Esophagus squamous epithelium (tissue), 5 donors: ENCODE results near the gene SERPINH1. TPM values are rescaled to one million over a fixed set of nuclear protein-coding genes. Genes with fewer than 3 reads are reported as not detected.

Source experiments
- DNase-seq: peaks from one replicate; lab custom pipeline; 2025; lab: John Stamatoyannopoulos, UW
- H3K27ac ChIP-seq, 4 donors: fragments of 200-600 bp; sonication (generic); one replicate each; pipeline ENCODE4 v1.5.1; 2016 to 2019; ENCODE audit warnings: mild to moderate bottlenecking in 1 of 4
- H3K27me3 ChIP-seq, 4 donors: fragments of 200-600 bp; sonication (generic); 1 replicate in 3 of 4; 2 replicates in 1 of 4; pipeline versions ENCODE4 v1.5.1 to v1.6.0; 2017 to 2021; ENCODE audit warnings: antibody characterized with exemption in 1 of 4
- H3K36me3 ChIP-seq, 3 donors: fragments of 200-600 bp; sonication (generic); one replicate each; pipeline ENCODE4 v1.5.1; 2016 to 2019
- H3K4me1 ChIP-seq, 3 donors: fragments of 200-600 bp; sonication (generic); one replicate each; pipeline ENCODE4 v1.5.1; 2017 to 2019
- H3K4me3 ChIP-seq, 4 donors: fragments of 200-600 bp; sonication (generic); 1 replicate in 3 of 4; 2 replicates in 1 of 4; pipeline ENCODE4 v1.5.1; 2016 to 2019; ENCODE audit warnings: mild to moderate bottlenecking in 2 of 4, moderate library complexity in 1 of 4
- H3K9me3 ChIP-seq, 3 donors: fragments of 200-600 bp; sonication (generic); one replicate each; pipeline ENCODE4 v1.5.1; 2016 to 2019
- POLR2A ChIP-seq, 4 donors: fragments of 450-650 bp; IDR thresholded peaks; one replicate each; pipeline ENCODE4 v1.6.1; 2017; ENCODE audit warnings: antibody characterized with exemption in 4 of 4, mild to moderate bottlenecking in 4 of 4, moderate library complexity in 3 of 4
- WGBS, 2 donors: methylation state at CpG; one replicate each; pipeline ENCODE4 v1.1.5; 2018; 5-methylcytosine and 5-hydroxymethylcytosine counted together
- intact Hi-C: fragments of 100-400 bp; cut with DNase I; formaldehyde crosslinking; loops from one replicate; pipeline ENCODE4 v1.15.0; 2022
- total RNA-seq, 4 donors: library from RNA; depleted of rRNA; stranded (reverse); fragments of >200 nt; gene quantifications; one replicate each; pipeline ENCODE4 v1.1.0, GENCODE V29; 2016
- TF ChIP-seq, protein P1 (sequence below), 6 experiments: fragments of 450-650 bp in 4 of 6; fragments of 200-600 bp in 2 of 6; sonication (generic) in 2 of 6; IDR thresholded peaks; one replicate each; pipeline ENCODE4 v1.5.1; 2016 to 2019; ENCODE audit warnings: antibody characterized with exemption in 6 of 6, mild to moderate bottlenecking in 4 of 6, moderate library complexity in 4 of 6
- donor health status: DM: yes; HTN: yes; CAD: no.

Gene SERPINH1
- total RNA-seq, 4 donors from 2014 or later = 41.4 to 70.1 (median 46.5) TPM

DNA sequence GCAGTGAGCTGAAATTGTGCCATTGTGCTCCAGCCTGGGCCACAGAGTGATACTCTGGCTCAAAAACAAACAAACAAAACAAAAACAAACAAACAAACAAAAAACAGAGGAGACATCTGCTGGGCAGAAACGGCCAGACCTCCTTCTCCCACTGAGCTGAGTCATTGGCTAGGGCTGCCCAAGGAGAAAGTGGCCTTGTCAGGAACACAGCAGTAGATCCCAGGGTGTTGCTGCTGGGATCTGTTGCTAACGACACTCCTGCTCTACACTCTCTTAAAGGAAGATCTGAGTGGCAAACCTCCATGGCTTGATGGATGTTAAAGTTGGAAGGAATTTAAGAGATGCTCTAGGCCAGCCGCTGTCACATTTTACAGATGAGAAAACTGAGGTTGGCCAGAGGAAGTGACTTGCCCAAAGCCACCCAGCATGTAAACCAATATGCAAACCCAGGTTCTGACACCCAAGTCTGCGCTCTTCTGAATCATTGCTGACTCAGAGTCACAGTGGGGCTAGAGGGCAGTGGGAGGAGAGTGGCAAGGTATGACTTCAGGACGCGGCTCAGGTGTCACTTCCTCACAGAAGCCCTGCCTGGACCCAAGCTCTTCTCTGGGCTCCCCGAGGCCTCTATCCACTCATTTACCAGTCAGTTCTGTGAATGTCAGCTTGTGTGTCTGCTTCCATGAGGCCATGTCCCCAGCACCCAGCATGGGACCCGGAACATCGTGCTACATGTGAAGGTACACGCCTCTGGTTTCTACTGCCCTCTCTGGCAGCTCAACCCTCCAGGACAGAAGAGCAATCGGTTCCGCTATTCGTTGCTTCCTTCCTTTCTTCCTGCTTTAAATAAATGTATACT, 25.0 kb upstream of the SERPINH1 start:
- no peaks in the 10 kb centered on the region for H3K9me3 ChIP-seq
- intact Hi-C loops = loop anchor here (10.0 kb wide), 1 partner anchor 262 kb away; no protein-coding TSS in a partner anchor
- 47 to 71% methylated on average over 10 to 13 of the region's 13 CpGs for WGBS, 2 donors
- H3K27me3 ChIP-seq = peaks cover 0 to 6% (median 0%) of the 10 kb centered on the region in 4 donors
- no peak for DNase-seq
- no peak overlapping the region for H3K4me3 ChIP-seq
- TF ChIP-seq POLR2A (IDR thresholded peaks at IDR 0.05) = no peak
- TF ChIP-seq, protein P1, sequence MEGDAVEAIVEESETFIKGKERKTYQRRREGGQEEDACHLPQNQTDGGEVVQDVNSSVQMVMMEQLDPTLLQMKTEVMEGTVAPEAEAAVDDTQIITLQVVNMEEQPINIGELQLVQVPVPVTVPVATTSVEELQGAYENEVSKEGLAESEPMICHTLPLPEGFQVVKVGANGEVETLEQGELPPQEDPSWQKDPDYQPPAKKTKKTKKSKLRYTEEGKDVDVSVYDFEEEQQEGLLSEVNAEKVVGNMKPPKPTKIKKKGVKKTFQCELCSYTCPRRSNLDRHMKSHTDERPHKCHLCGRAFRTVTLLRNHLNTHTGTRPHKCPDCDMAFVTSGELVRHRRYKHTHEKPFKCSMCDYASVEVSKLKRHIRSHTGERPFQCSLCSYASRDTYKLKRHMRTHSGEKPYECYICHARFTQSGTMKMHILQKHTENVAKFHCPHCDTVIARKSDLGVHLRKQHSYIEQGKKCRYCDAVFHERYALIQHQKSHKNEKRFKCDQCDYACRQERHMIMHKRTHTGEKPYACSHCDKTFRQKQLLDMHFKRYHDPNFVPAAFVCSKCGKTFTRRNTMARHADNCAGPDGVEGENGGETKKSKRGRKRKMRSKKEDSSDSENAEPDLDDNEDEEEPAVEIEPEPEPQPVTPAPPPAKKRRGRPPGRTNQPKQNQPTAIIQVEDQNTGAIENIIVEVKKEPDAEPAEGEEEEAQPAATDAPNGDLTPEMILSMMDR (IDR thresholded peaks at IDR 0.05) = no peak
- H3K36me3 ChIP-seq = no peaks in the 10 kb centered on the region
- no peak overlapping the region for H3K27ac ChIP-seq
- H3K4me1 ChIP-seq = peaks cover 0 to 4% (median 0%) of the 10 kb centered on the region in 3 donors

DNA sequence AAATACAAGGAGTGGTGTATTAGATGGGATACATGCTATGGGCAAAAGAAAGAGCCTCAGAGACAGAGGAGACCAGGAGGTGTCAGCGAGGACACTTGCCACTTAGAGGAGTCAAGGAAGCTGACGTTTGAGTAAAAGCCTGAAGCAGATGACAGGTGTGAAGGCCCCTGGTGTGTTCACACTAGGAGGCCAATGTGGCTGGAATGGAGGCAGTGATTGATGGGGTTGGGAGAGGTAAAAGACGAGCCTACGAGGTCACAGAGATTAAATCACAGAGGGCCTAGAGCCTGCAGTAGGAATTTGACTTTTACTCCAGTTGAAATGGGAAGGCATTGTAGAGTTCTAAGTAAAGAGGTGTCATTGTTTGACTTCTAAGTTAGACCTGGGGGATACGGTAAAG, 24.3 kb upstream of the SERPINH1 start:
- Histone ChIP-seq H3K9me3 (no peaks in the 10 kb centered on the region), H3K36me3 (no peaks in the 10 kb centered on the region), H3K27ac (no peak overlapping the region), H3K4me3 (no peak overlapping the region), H3K4me1 (no peaks in the 10 kb centered on the region), H3K27me3 (peaks cover 0 to 6% (median 0%) of the 10 kb centered on the region in 4 donors)
- no peak for DNase-seq
- 79 to 81% methylated on average over 5 of the region's 5 CpGs for WGBS, 2 donors
- no peak for TF ChIP-seq POLR2A (IDR thresholded peaks at IDR 0.05)
- TF ChIP-seq, protein P1 (IDR thresholded peaks at IDR 0.05) = no peak
- intact Hi-C loops = loop anchor here (10.0 kb wide), 1 partner anchor 263 kb away; no protein-coding TSS in a partner anchor

DNA sequence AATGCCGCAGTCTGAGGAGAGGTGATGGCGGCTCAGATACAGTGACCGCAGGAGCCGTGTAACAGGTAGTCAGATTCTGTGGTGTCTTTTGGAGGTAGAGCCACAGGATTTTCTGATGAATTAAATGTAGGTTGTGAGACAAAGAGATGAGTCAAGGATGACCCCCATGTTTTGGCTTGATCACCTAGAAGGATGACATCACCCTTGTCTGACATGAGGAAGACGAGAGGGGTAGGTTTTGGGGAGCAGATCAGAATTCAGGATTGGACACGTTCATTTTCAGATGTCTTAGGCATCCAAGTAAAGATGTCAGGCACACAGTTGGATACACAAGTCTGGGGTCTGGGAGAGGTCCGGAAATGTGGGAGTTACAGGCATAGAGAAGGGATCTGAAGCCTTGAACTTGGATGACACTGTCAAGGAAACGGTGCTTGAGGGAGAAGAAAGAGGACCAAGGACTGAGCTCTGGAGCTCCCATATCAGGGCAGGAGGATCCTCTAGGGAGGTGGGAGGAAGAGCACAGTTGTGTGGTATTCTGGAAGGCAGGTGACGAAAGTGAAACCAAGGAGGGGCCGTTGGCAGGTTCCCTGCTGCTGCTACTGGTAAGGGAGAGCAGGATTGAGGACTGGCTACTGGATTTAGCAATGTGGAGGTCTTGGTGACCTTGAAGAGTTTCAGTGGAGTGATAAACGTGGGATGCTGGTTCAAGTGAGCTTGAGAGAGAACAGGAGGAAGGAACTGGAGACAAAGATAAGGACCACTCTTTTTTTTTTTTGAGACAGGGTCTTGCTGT, 23.7 kb upstream of the SERPINH1 start:
- no peak for DNase-seq
- H3K36me3 ChIP-seq = no peaks in the 10 kb centered on the region
- no peak for TF ChIP-seq POLR2A (IDR thresholded peaks at IDR 0.05)
- TF ChIP-seq, protein P1 (IDR thresholded peaks at IDR 0.05) = no peak
- intact Hi-C loops = loop anchor here (10.0 kb wide), 1 partner anchor 264 kb away; no protein-coding TSS in a partner anchor
- H3K27ac ChIP-seq = no peak overlapping the region
- no peaks in the 10 kb centered on the region for H3K9me3 ChIP-seq
- H3K27me3 ChIP-seq = peaks cover 0 to 6% (median 0%) of the 10 kb centered on the region in 4 donors
- WGBS, 2 donors = 73 to 74% methylated on average over 11 of the region's 11 CpGs
- H3K4me3 ChIP-seq = no peak overlapping the region
- no peaks in the 10 kb centered on the region for H3K4me1 ChIP-seq

DNA sequence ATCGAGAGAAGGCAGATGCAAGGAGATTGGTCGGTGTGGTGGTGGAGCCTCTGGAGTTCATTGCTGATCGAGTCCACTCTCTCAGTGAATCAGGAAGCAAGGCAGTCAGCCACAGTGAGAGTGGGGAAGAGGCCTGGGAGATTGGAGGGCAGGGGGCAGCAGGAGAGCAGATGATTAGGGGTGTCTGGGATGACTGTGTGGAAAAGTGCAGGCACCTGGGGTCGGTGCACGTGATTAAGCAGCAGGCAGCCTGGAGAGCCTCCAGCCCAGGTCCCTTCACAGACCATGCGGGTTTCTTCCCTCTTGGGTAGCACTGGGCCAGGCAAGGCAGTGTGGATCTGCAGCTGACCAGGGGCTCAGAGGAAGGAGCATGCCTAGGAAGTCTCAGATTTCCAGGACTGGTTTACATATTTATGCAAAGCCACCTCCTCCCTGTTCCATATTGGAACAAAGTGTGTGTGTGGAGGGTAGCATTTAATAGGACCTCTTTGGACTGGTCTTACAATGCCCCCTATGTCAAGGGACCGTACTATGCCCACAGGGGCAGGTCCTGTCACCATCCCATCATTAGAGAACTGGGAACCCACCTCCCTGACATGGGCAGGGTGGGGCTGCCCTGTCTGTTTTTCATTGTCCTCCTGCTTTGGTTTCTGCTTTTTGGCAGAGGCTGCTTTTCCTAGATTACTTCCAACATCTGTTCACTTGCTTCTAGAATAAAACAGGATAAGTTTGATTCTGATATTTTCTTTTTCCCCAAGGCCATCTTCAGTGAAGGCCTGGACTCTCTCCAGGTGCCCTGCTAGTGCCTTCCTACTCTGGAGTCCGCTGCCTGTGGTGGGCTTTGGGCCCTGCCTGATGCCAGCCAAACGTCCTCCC, 22.4 kb upstream of the SERPINH1 start:
- no peak for TF ChIP-seq POLR2A (IDR thresholded peaks at IDR 0.05)

More for the DNA sequence above, 22.4 kb upstream of the SERPINH1 start:
- H3K4me1 ChIP-seq = no peaks in the 10 kb centered on the region
- no peak overlapping the region for H3K4me3 ChIP-seq
- no peak for DNase-seq
- H3K36me3 ChIP-seq = no peaks in the 10 kb centered on the region
- peaks cover 0 to 6% (median 0%) of the 10 kb centered on the region in 4 donors for H3K27me3 ChIP-seq
- intact Hi-C loops = loop anchor here (10.0 kb wide), 1 partner anchor 265 kb away; no protein-coding TSS in a partner anchor
- no peaks in the 10 kb centered on the region for H3K9me3 ChIP-seq
- 74 to 78% methylated on average over 8 of the region's 9 CpGs for WGBS, 2 donors
- no peak overlapping the region for H3K27ac ChIP-seq
